Stomach (tissue), 4 donors: ENCODE measurements around the gene DPP6.
"Not testable (repeated sequence)": the region's sequence is repeated elsewhere in the genome, so short reads cannot be mapped to it uniquely, and the experiment has no call there.

Source experiments
- EP300 ChIP-seq: sonication (generic); formaldehyde crosslinking; IDR thresholded peaks from one replicate; pipeline ENCODE4 v1.6.1; 2017; ENCODE audit warnings: antibody characterized with exemption
- POLR2A ChIP-seq, 4 donors: fragments of 450-650 bp; IDR thresholded peaks; one replicate each; pipeline ENCODE4 v1.6.1; 2016; ENCODE audit warnings: antibody characterized with exemption in 4 of 4, control low read depth in 2 of 4, mild to moderate bottlenecking in 1 of 4, moderate library complexity in 1 of 4
- POLR2AphosphoS5 ChIP-seq, 3 donors: sonication (generic); formaldehyde crosslinking; IDR thresholded peaks; one replicate each; pipeline ENCODE4 v1.6.1; 2016; ENCODE audit warnings: antibody characterized with exemption in 3 of 3
- TF ChIP-seq, protein P1 (sequence below), 7 experiments: fragments of 450-650 bp in 4 of 7; fragments of 200-600 bp in 3 of 7; sonication (generic) in 3 of 7; IDR thresholded peaks; one replicate each; pipeline ENCODE4 v1.5.1; 2016 to 2019; ENCODE audit warnings: antibody characterized with exemption in 7 of 7, control low read depth in 2 of 7, mild to moderate bottlenecking in 1 of 7

DNA sequence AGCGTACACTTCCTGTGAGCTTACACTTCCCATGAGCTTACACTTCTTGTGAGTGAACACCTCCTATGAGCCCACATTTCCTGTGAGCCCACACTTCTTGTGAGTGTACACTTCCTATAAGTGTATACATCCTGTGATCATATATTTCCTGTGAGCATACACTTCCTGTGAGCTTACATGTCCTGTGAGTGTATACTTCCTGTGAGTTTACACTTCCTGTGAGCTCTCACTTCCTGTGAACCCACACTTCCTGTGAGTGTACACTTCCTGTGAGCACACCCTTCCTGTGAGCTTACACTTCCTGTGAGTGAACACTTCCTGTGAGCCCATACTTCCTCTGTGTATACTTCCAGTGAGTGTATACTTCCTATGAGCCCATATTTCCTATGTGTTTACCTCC, 82.5 kb downstream of the DPP6 start:
- TF ChIP-seq, protein P1, sequence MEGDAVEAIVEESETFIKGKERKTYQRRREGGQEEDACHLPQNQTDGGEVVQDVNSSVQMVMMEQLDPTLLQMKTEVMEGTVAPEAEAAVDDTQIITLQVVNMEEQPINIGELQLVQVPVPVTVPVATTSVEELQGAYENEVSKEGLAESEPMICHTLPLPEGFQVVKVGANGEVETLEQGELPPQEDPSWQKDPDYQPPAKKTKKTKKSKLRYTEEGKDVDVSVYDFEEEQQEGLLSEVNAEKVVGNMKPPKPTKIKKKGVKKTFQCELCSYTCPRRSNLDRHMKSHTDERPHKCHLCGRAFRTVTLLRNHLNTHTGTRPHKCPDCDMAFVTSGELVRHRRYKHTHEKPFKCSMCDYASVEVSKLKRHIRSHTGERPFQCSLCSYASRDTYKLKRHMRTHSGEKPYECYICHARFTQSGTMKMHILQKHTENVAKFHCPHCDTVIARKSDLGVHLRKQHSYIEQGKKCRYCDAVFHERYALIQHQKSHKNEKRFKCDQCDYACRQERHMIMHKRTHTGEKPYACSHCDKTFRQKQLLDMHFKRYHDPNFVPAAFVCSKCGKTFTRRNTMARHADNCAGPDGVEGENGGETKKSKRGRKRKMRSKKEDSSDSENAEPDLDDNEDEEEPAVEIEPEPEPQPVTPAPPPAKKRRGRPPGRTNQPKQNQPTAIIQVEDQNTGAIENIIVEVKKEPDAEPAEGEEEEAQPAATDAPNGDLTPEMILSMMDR (IDR thresholded peaks at IDR 0.05): not testable (repeated sequence)
- not testable (repeated sequence) for TF ChIP-seq POLR2A (IDR thresholded peaks at IDR 0.05); POLR2AphosphoS5 (IDR thresholded peaks at IDR 0.05); EP300
